ENCODE data around the gene ASB3.
"Not testable (repeated sequence)": the region's sequence is repeated elsewhere in the genome, so short reads cannot be mapped to it uniquely, and the experiment has no call there.

ASB3 gene, protein sequence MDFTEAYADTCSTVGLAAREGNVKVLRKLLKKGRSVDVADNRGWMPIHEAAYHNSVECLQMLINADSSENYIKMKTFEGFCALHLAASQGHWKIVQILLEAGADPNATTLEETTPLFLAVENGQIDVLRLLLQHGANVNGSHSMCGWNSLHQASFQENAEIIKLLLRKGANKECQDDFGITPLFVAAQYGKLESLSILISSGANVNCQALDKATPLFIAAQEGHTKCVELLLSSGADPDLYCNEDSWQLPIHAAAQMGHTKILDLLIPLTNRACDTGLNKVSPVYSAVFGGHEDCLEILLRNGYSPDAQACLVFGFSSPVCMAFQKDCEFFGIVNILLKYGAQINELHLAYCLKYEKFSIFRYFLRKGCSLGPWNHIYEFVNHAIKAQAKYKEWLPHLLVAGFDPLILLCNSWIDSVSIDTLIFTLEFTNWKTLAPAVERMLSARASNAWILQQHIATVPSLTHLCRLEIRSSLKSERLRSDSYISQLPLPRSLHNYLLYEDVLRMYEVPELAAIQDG

DNA sequence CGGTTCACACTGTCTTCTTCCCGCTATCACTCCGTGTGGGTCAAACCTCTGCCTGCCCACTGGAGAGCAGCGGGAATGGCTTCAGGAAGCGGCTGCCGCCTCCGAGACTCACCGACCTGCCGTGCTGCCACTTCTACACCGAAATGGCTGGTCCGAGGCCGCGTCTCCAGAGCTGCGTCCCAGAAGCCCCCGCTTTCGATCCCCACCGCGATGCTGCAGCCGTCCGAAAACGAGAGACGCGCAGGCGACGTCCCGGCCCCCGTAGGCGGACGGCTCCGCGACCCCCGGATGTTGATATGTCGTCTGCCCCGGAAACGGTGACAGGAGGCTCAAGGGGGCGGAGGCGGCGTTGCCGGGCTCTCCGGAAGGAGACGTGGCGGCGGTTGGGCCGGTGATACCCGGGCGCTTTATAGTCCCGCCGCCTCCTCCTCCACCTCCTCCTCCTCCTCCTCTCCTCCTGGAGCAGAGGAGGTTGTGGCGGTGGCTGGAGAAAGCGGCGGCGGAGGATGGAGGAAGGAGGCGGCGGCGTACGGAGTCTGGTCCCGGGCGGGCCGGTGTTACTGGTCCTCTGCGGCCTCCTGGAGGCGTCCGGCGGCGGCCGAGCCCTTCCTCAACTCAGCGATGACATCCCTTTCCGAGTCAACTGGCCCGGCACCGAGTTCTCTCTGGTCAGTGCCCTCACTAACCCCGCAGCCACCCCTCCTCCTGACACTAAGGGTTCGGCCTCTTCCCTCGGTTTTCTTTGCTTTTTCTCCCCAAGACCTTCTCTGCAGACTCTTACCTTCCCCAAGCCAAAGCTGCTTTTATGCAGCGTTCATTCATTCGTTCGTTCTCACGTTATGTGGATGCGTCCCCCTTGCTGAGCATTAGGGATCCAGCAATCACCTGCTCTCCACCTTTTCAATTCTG is at the start of gene ASB3, which contains the start of gene ERLEC1:
Gene ASB3 (minus strand): TSS at position 249 of the 909 bp plus-strand sequence. CDS start 21,381 bp downstream, outside the sequence.
Gene ERLEC1 (plus strand): TSS at position 340 of the 909 bp plus-strand sequence. CDS start 167 bp downstream, at position 507.
- peak within 1 kb of the TSS; percentile 96 for H3K9ac ChIP-seq (ENCODE audit: low read depth, low read length)
- peaks cover 21% of the 10 kb centered on the region; the same call in 1 of the 2 replicates for H3K4me1 ChIP-seq (ENCODE audit: insufficient read depth, low read length)
- peaks cover 4% of the 10 kb centered on the region; the same call in 1 of the 2 replicates for H3K36me3 ChIP-seq (ENCODE audit: insufficient read depth, low read depth, low read length)
- H3K4me3 ChIP-seq (ENCODE audit: low read length): peak within 1 kb of the TSS; percentile 95
- peak within 1 kb of the TSS; percentile 76 for H3K27ac ChIP-seq (ENCODE audit: low read length)
- H3K27me3 ChIP-seq (ENCODE audit: insufficient read depth, low read length): no peaks in the 10 kb centered on the region
- no peaks in the 10 kb centered on the region for H3K9me3 ChIP-seq (ENCODE audit: insufficient read depth, low read depth, low read length)

DNA sequence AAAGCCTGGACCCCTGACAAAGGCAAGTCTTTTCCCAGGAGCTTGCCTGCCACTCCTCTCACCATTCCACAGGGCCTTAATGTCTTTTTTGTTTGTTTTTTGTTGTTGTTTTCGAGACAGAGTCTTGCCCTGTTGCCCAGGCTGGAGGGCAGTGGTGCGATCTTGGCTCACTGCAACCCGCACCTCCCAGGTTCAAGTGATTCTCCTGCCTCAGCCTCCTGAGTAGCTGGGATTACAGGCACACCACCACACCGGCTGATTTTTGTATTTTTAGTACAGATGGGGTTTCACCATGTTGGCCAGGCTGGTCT is 43.2 kb upstream of the ASB3 start:
- H3K9me3 ChIP-seq (ENCODE audit: insufficient read depth, low read depth, low read length); H3K4me3 ChIP-seq (ENCODE audit: low read length); H3K27ac ChIP-seq (ENCODE audit: low read length); H3K9ac ChIP-seq (ENCODE audit: low read depth, low read length); H3K27me3 ChIP-seq (ENCODE audit: insufficient read depth, low read length); H3K36me3 ChIP-seq (ENCODE audit: insufficient read depth, low read depth, low read length): not testable (repeated sequence)
- H3K4me1 ChIP-seq (ENCODE audit: insufficient read depth, low read length): peaks cover 22% of the 10 kb centered on the region

DNA sequence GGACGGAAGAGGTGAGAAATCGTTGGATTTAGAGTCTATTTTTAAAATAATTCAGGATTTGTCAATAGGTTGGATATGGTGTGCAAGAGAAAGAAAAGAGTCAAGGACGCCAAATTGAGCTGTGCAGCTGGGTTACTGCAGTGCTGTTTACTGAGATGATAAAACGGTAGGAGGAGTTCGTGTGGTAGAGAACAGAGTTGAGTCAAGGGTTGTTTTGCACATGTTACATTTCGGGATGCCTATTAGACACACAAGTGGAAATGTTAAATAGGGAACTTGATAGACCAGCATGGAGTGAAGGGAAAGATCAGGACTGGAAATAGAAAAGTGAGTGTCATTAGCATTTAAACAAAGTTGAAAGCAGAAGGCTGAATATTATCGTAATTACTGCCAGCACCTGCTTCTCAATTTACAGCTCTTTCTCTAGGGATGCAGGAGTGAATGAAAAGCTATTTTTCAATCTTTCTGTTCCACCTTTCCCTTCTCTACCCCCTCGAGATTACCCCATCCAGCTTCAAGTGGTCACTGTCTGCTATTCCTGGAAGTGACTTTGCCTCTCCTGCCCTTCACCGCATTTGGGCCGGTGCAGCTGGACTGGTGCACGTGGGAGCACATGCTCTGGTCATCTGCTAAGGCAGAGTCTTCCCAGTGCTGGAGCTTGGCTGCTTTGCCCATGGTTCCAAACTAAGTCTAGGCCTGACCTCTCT is 42.7 kb upstream of the ASB3 start:
- Histone ChIP-seq H3K36me3 (ENCODE audit: insufficient read depth, low read depth, low read length) (no peaks in the 10 kb centered on the region), H3K9me3 (ENCODE audit: insufficient read depth, low read depth, low read length) (no peaks in the 10 kb centered on the region), H3K27me3 (ENCODE audit: insufficient read depth, low read length) (no peaks in the 10 kb centered on the region), H3K27ac (ENCODE audit: low read length) (no peak overlapping the region), H3K9ac (ENCODE audit: low read depth, low read length) (no peak overlapping the region), H3K4me3 (ENCODE audit: low read length) (no peak overlapping the region), H3K4me1 (ENCODE audit: insufficient read depth, low read length) (peaks cover 22% of the 10 kb centered on the region)

GRCh38 chr2:53828331-53828730 is 41.6 kb upstream of the ASB3 start:
- Histone ChIP-seq H3K9ac (ENCODE audit: low read depth, low read length) (no peak overlapping the region), H3K36me3 (ENCODE audit: insufficient read depth, low read depth, low read length) (no peaks in the 10 kb centered on the region), H3K27ac (ENCODE audit: low read length) (no peak overlapping the region), H3K4me3 (ENCODE audit: low read length) (no peak overlapping the region), H3K9me3 (ENCODE audit: insufficient read depth, low read depth, low read length) (no peaks in the 10 kb centered on the region), H3K27me3 (ENCODE audit: insufficient read depth, low read length) (no peaks in the 10 kb centered on the region), H3K4me1 (ENCODE audit: insufficient read depth, low read length) (peaks cover 22% of the 10 kb centered on the region)

GRCh38 chr2:53827398-53828175 is 40.8 kb upstream of the ASB3 start:
- Histone ChIP-seq H3K4me1 (ENCODE audit: insufficient read depth, low read length) (peaks cover 22% of the 10 kb centered on the region), H3K9me3 (ENCODE audit: insufficient read depth, low read depth, low read length) (no peaks in the 10 kb centered on the region), H3K27ac (ENCODE audit: low read length) (peak overlapping the region; percentile 3), H3K36me3 (ENCODE audit: insufficient read depth, low read depth, low read length) (no peaks in the 10 kb centered on the region), H3K4me3 (ENCODE audit: low read length) (peak overlapping the region; percentile 13; the same call in 1 of the 2 replicates), H3K9ac (ENCODE audit: low read depth, low read length) (peak overlapping the region; percentile 42; the same call in 1 of the 2 replicates), H3K27me3 (ENCODE audit: insufficient read depth, low read length) (no peaks in the 10 kb centered on the region)

DNA sequence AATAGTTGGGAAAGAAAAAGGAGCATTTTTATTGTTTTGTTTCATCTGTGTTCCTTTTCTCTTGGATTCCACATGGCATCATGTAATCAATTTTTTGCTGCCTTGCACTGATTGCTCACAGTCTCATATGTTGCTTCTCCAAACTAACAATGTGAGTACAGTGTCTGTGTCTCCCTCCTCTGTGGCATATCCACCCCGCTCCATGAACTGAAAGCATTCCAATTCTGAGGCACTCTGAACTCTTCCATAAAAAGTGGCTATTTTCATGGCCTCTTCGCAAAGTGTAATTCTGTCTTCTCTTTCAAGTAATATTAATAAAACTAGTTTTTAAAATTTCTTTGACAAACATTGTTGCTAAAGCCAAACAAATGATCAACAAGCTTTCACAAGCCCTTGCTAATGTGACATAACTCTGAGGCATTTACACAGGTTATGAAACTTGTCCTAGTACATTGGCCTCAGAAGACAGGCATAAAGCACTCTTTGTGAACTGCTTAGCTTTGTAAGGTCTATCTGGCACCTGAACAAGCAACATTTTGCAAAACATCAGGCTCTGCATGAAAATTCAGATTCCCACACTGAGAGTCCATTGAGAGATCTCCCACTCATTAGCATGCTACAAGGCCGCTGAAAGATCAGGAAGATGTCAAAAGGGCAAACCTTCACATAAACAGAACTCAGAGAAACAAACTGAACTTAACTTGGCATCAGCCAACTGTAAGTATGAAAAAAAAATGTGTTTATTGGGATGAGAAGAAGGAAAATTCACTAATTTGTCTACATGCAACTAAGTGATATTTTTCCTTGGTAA is 40.0 kb upstream of the ASB3 start:
- no peaks in the 10 kb centered on the region for H3K27me3 ChIP-seq (ENCODE audit: insufficient read depth, low read length)
- peaks cover 22% of the 10 kb centered on the region for H3K4me1 ChIP-seq (ENCODE audit: insufficient read depth, low read length)
- H3K9ac ChIP-seq (ENCODE audit: low read depth, low read length): peak overlapping the region; percentile 42; the same call in 1 of the 2 replicates
- H3K9me3 ChIP-seq (ENCODE audit: insufficient read depth, low read depth, low read length): no peaks in the 10 kb centered on the region
- peak overlapping the region; percentile 3 for H3K27ac ChIP-seq (ENCODE audit: low read length)
- H3K4me3 ChIP-seq (ENCODE audit: low read length): peak overlapping the region; percentile 13
- no peaks in the 10 kb centered on the region for H3K36me3 ChIP-seq (ENCODE audit: insufficient read depth, low read depth, low read length)

- no peaks in the 10 kb centered on the region for H3K27me3 ChIP-seq (ENCODE audit: insufficient read depth, low read length)
- H3K27ac ChIP-seq (ENCODE audit: low read length): no peak overlapping the region
- H3K9me3 ChIP-seq (ENCODE audit: insufficient read depth, low read depth, low read length): no peaks in the 10 kb centered on the region
- H3K4me3 ChIP-seq (ENCODE audit: low read length): no peak overlapping the region
- H3K9ac ChIP-seq (ENCODE audit: low read depth, low read length): peak overlapping the region; percentile 30; the same call in 1 of the 2 replicates
- H3K4me1 ChIP-seq (ENCODE audit: insufficient read depth, low read length): peaks cover 22% of the 10 kb centered on the region
- no peaks in the 10 kb centered on the region for H3K36me3 ChIP-seq (ENCODE audit: insufficient read depth, low read depth, low read length)
Measured at GRCh38 chr2:53826030-53826410, 39.3 kb upstream of the ASB3 start.

DNA sequence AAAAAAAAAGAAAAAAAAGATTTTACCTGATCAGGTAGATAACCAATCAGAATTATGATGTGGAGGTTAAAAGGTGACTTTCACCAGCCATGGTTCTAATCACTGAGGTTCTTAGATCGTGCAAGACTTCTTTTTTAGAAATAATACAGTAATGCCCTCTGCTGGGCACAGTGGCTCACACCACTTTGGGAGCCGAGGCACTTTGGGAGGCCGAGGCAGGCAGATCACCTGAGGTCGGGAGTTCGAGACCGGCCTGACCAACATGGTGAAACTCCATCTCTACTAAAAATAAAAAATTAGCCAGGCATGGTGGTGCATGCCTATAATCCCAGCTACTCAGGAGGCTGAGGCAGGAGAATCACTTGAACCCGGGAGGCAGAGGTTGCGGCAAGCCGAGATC is 36.9 kb upstream of the ASB3 start:
- not testable (repeated sequence) for H3K27ac ChIP-seq (ENCODE audit: low read length); H3K4me3 ChIP-seq (ENCODE audit: low read length); H3K27me3 ChIP-seq (ENCODE audit: insufficient read depth, low read length); H3K9me3 ChIP-seq (ENCODE audit: insufficient read depth, low read depth, low read length); H3K36me3 ChIP-seq (ENCODE audit: insufficient read depth, low read depth, low read length); H3K9ac ChIP-seq (ENCODE audit: low read depth, low read length)
- H3K4me1 ChIP-seq (ENCODE audit: insufficient read depth, low read length): peaks cover 22% of the 10 kb centered on the region

GRCh38 chr2:53821810-53822209 is 35.1 kb upstream of the ASB3 start:
- no peak overlapping the region for H3K4me3 ChIP-seq (ENCODE audit: low read length)
- H3K9me3 ChIP-seq (ENCODE audit: insufficient read depth, low read depth, low read length): no peaks in the 10 kb centered on the region
- no peak overlapping the region for H3K9ac ChIP-seq (ENCODE audit: low read depth, low read length)
- no peaks in the 10 kb centered on the region for H3K27me3 ChIP-seq (ENCODE audit: insufficient read depth, low read length)
- H3K27ac ChIP-seq (ENCODE audit: low read length): no peak overlapping the region
- peaks cover 11% of the 10 kb centered on the region for H3K4me1 ChIP-seq (ENCODE audit: insufficient read depth, low read length)
- peaks cover 12% of the 10 kb centered on the region; the same call in 1 of the 2 replicates for H3K36me3 ChIP-seq (ENCODE audit: insufficient read depth, low read depth, low read length)

- peaks cover 20% of the 10 kb centered on the region for H3K36me3 ChIP-seq (ENCODE audit: insufficient read depth, low read depth, low read length)
- H3K27me3 ChIP-seq (ENCODE audit: insufficient read depth, low read length): no peaks in the 10 kb centered on the region
- no peak overlapping the region for H3K4me3 ChIP-seq (ENCODE audit: low read length)
- no peaks in the 10 kb centered on the region for H3K9me3 ChIP-seq (ENCODE audit: insufficient read depth, low read depth, low read length)
- H3K4me1 ChIP-seq (ENCODE audit: insufficient read depth, low read length): no peaks in the 10 kb centered on the region; the same call in 1 of the 2 replicates
- no peak overlapping the region for H3K27ac ChIP-seq (ENCODE audit: low read length)
- no peak overlapping the region for H3K9ac ChIP-seq (ENCODE audit: low read depth, low read length)
Measured at GRCh38 chr2:53820711-53821110, 34.0 kb upstream of the ASB3 start.
